ENCODE measurements around the gene SYNGR1.
"Not testable (repeated sequence)": the region's sequence is repeated elsewhere in the genome, so short reads cannot be mapped to it uniquely, and the experiment has no call there.

Gene SYNGR1

DNA sequence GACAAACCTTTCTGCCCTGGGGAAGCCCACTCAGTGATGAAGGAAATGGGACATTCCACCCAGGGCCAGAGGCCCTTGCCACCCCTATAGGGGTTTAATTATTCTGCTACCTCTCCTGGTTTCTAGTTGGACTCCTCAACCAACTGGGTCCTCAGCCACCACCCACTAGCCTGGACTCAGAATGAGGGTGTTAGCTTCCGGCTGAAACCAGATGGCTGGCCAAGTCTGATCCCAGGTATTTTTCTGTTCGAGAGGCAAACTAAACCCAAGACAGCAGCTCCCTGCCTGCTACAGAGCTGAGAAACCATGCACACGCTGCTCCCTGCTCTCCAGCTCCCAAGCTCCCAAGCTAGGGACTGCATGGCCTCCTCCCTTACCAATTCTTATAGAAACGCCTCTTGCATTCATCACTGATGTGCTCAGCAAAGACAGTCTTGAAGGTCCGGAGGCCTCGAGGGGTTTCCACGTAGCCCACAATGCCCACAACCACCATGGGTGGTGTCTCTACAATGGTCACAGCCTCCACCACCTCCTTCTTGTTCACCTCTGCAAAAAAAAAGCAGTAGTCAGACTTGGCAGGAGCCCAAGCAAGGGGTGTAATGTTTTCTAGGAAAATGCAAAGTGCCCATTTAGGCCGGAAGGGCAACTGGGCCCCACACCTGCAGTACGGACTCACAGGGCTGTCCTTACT is 32.6 kb upstream of the SYNGR1 start:
- no peak for DNase-seq

- no peak for DNase-seq
These were observed 31.9 kb upstream of the SYNGR1 start for GRCh38 chr22:39317775-39318506.

GRCh38 chr22:39318507-39319283 is 31.1 kb upstream of the SYNGR1 start:
- no peak for DNase-seq

GRCh38 chr22:39319284-39320022 is 30.3 kb upstream of the SYNGR1 start, which contains the start of gene RPL3:
Gene RPL3 (minus strand): TSS chr22:39319623. CDS start chr22:39319597, 26 bp downstream.
- DNase-seq: peak; percentile 97

- DNase-seq: not testable (repeated sequence)
These were observed 29.2 kb upstream of the SYNGR1 start for GRCh38 chr22:39320616-39321029.

GRCh38 chr22:39325392-39325932 is 24.3 kb upstream of the SYNGR1 start:
- no peak for DNase-seq

DNA sequence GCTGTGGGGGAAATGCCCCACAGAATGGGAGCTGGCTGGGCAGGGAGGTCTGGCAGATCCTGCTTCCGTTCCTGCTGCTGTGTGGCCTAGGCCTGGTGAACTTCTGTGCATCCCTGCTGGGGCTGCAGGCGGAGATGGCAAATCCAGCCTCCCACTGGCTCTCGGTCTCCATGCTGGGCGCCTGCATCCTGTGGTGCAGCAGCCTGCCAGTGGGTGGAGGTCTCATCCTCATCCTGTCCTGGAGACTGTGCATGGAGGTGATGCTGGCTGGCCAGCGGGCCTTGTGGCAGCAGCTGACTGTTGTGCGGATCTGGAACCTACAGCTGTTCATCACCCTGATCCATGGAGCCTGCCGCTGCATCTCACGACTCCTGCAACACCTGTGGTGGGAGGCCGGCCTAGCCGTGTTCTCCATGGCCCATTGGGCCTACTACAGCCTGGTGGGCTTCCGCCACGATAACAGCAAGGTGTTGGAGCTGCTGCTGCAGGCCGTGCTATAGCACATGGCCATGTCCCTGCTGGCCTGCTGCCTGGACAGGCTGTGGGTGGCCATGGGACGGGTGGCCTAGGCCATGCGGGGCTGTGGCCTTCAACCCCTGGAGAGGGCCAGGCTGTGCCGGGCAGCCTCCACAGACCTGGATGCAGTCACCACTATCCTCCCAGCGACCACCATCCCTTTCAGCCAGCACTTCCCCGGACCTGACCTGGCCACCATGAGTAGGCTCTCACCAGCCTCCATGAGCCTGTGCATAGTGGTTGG is 21.6 kb upstream of the SYNGR1 start:
- DNase-seq: no peak

GRCh38 chr22:39330553-39330952 is 19.2 kb upstream of the SYNGR1 start:
- DNase-seq: not testable (repeated sequence)

DNA sequence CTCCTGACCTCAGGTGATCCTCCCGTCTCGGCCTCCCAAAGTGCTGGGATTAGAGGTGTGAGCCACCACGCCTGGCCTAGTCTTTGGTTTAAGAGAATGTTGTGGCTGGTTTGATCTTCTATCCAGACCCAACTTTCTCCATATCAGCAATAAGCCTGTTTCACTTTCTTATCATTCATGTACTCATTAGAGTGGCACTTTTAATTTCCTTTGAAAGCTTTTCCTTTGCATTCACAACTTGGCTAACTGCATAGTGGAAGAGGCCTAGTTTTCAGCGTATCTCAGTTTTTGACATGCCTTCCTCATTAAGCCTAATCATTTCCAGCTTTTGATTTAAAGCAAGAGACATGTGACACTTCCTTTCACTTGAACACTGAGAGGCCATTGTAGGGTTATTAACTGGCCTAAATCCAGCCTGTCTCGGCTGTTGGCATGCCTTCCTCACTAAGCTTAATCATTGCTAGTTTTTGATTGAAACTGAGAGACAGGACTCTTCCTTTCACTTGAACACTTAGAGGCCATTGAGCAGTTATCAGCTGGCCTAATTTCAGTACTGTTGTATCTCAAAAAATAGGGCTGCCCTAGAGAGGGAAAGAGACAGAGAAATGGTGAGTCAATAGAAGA is 17.2 kb upstream of the SYNGR1 start:
- peak; percentile 32 for DNase-seq

DNA sequence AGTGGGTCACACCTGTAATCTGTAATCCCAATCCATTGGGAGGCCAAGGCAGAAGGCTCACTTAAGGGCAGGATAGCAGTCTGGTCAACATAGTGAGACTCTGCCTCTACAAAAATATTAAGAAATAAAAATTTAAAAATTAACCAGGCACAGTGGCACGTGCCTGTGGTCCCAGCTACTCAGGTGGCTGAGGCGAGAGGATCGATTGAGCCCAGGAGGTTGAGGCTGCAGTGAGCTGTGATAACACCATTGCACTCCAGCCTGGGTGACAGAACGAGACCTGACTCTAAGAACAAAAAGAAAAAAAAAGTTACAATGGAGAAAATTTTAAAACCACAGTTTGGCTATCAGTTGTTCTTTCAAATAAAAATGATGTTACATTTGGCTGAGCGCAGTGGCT is 13.4 kb upstream of the SYNGR1 start:
- DNase-seq: no peak

GRCh38 chr22:39339775-39340174 is 10.0 kb upstream of the SYNGR1 start:
- DNase-seq: not testable (repeated sequence)

GRCh38 chr22:39341179-39341578 is 8.6 kb upstream of the SYNGR1 start:
- DNase-seq: no peak

- DNase-seq: peak; percentile 73
These were observed 6.3 kb upstream of the SYNGR1 start for GRCh38 chr22:39343259-39344045.

- DNase-seq: no peak
These were observed 5.8 kb upstream of the SYNGR1 start for GRCh38 chr22:39344046-39344390.

DNA sequence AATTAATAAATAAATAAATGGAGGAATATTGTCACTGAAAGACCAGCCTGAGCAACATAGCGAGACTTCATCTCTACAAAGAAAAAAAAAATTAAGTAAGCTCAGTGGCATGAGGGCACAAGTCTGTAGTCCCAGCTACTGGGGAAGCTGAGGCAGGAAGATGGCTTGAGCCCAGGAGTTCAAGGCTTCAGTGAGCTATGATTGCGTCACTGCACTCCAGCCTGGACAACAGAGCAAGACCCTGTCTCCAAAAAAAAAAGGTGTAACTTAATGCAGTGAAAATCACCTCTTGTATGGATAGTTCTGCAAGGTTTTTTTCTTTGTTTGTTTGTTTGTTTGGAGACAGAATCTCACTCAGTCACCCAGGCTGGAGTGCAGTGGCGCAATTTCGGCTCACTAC is 4.6 kb upstream of the SYNGR1 start:
- no peak for DNase-seq

- DNase-seq: no peak
These were observed 784 bp upstream of the SYNGR1 start for GRCh38 chr22:39348909-39349505.

DNA sequence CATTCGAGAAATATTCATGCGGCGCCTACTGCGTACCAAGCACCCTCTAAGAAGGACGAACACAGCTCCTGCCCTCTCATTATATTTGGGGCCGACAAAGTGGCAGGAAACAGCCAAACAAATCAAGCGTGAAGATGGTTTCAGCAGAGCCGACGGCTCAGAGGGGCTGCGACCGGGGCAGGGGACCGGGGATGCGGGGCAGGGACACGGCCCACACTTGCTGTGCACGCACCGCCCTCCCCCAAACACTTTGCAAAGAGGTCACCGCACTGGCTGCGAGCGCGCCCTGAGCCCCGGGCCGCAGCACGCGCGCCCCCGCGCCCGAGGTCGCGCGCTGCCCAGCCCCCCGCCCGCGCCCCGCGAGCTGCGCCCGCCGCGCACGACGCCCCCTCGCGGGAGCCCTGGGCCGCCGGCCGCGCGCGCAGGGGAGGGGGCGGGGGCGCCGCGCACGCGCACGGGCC is 255 bp upstream of the SYNGR1 start:
- DNase-seq: peak; percentile 54

- DNase-seq: no peak
These were observed 1.2 kb downstream of the SYNGR1 start for GRCh38 chr22:39350757-39351688.

- no peak for DNase-seq
These were observed 2.0 kb downstream of the SYNGR1 start for GRCh38 chr22:39351689-39352214.

Measured in midbrain (tissue), 1 donor.